ENCODE results near the gene CLIC4.
"Not testable (repeated sequence)": the region's sequence is repeated elsewhere in the genome, so short reads cannot be mapped to it uniquely, and the experiment has no call there.

Gene CLIC4

GRCh38 chr1:24823486-24823885, 78.2 kb downstream of the CLIC4 start:
- DNase-seq = not testable (repeated sequence)

GRCh38 chr1:24825174-24825573, 79.9 kb downstream of the CLIC4 start:
- DNase-seq = no peak

GRCh38 chr1:24826510-24826909, 81.3 kb downstream of the CLIC4 start:
- DNase-seq = no peak

- peak; percentile 21 for DNase-seq
Measured at GRCh38 chr1:24827379-24828135, 82.3 kb downstream of the CLIC4 start.

GRCh38 chr1:24828183-24828886, 83.1 kb downstream of the CLIC4 start:
- DNase-seq = no peak

GRCh38 chr1:24828887-24829192, 83.6 kb downstream of the CLIC4 start:
- DNase-seq = no peak

GRCh38 chr1:24830680-24831272, 85.5 kb downstream of the CLIC4 start:
- peak; percentile 66 for DNase-seq

GRCh38 chr1:24841593-24841992, 96.3 kb downstream of the CLIC4 start:
- no peak for DNase-seq

- no peak for DNase-seq
Measured at GRCh38 chr1:24846671-24847070, 101.4 kb downstream of the CLIC4 start.

GRCh38 chr1:24847995-24848881, 103.0 kb downstream of the CLIC4 start:
- peak; percentile 89 for DNase-seq

GRCh38 chr1:24849672-24850295, 104.5 kb downstream of the CLIC4 start:
- DNase-seq = peak; percentile 41

GRCh38 chr1:24850328-24850920, 105.2 kb downstream of the CLIC4 start:
- DNase-seq = peak; percentile 75

- DNase-seq = no peak
Measured at GRCh38 chr1:24853649-24854048, 108.4 kb downstream of the CLIC4 start.

- no peak for DNase-seq
Measured at GRCh38 chr1:24855474-24855873, 110.2 kb downstream of the CLIC4 start.

GRCh38 chr1:24856787-24857506, 111.7 kb downstream of the CLIC4 start:
- no peak for DNase-seq

GRCh38 chr1:24857507-24858133, 112.4 kb downstream of the CLIC4 start:
- no peak for DNase-seq

- no peak for DNase-seq
Measured at GRCh38 chr1:24858277-24858676, 113.0 kb downstream of the CLIC4 start.

GRCh38 chr1:24859063-24860010, 114.1 kb downstream of the CLIC4 start:
- DNase-seq = no peak

- DNase-seq = no peak
Measured at GRCh38 chr1:24860841-24861240, 115.6 kb downstream of the CLIC4 start.

All from fibroblast of skin of right quadriceps (primary cell).